ENCODE measurements around the gene OSCAR.

GRCh38 chr19:54094426-54095000, 6.1 kb downstream of the OSCAR start:
- TF ChIP-seq POLR2AphosphoS5 (IDR thresholded peaks at IDR 0.05) (no peak), POLR2A (IDR thresholded peaks at IDR 0.05) (no peak), CTCF (IDR thresholded peaks at IDR 0.05) (no peak), EP300 (IDR thresholded peaks at IDR 0.05) (no peak)

Measured in suprapubic skin (tissue), 4 donors.